ENCODE results near the gene MYOM3. TPM values are rescaled to one million over a fixed set of nuclear protein-coding genes. Genes with fewer than 3 reads are reported as not detected.

The MYOM3 gene
- total and polyA plus RNA-seq, 4 donors, result 0.59 to 1.9 (median 0.95) TPM

DNA sequence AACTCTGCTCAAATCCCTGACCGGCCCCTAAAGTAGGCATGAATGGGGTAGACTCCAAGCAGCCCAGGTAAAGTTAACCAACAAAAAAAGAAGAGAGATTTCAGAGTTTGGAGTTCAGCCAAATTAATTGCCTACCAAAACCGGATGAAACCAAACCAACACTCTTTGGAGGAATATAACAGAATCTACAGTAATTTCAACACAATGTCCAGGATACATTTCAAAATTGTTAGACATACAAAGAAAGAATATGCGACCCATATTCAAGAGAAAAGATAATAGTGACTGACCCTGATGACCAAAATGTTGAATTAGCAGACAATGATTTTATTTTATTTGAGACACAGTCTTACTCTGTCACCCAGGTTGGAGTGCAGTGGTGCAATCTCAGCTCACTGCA, 18.4 kb upstream of the MYOM3 start:
- WGBS, 2 donors, result 81 to 82% methylated on average over 3 of the region's 3 CpGs
- Histone ChIP-seq H3K4me1 (ENCODE audit: control insufficient read depth in 1 of 2, insufficient read depth in 2 of 2, low read length in 2 of 2) (peaks cover 0 to 3% of the 10 kb centered on the region in 2 donors), H3K9me3 (ENCODE audit: control insufficient read depth, low read length) (no peaks in the 10 kb centered on the region), H3K27ac (ENCODE audit: low read depth in 1 of 2, low read length in 2 of 2) (no peak overlapping the region), H3K36me3 (ENCODE audit: control insufficient read depth in 1 of 2, insufficient read depth in 2 of 2, low read length in 1 of 2) (no peaks in the 10 kb centered on the region), H3K4me3 (ENCODE audit: low read length in 2 of 2) (no peak overlapping the region), H3K27me3 (ENCODE audit: control insufficient read depth in 1 of 2, insufficient read depth in 2 of 2, low read length in 1 of 2) (no peaks in the 10 kb centered on the region)
- DNase-seq (no peak), ATAC-seq (ENCODE audit: low FRiP score) (no peak)
- intact Hi-C loops (cut with DNase I), result no loop called here

DNA sequence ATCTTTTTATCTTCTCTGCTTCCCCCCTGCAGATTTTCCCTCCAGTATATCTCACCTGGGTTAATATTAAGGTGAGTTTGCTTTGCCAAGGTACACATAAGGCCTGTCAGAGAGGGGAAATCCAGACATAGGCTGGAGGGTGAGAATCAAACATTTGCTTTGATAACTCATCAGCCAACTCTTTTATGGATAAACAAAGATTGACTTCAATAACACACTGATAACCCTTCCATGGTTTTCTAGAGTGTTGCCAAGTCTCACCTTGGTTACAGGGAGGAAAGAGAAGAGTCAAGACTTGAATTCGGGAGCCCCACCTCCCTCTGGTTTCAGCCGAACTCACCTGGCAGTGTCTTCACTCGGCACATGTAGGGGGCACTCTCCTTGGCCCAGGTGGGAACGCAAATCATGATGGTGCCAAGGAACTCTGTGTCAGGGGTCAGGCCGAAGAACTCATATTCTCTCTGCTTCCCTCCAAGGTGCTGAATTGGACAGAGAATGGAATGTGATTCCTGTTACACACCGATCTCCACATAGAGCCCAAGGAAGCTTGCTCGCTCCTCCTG, 15.9 kb upstream of the MYOM3 start:
- no peaks in the 10 kb centered on the region for H3K27me3 ChIP-seq (ENCODE audit: control insufficient read depth in 1 of 2, insufficient read depth in 2 of 2, low read length in 1 of 2)

DNA sequence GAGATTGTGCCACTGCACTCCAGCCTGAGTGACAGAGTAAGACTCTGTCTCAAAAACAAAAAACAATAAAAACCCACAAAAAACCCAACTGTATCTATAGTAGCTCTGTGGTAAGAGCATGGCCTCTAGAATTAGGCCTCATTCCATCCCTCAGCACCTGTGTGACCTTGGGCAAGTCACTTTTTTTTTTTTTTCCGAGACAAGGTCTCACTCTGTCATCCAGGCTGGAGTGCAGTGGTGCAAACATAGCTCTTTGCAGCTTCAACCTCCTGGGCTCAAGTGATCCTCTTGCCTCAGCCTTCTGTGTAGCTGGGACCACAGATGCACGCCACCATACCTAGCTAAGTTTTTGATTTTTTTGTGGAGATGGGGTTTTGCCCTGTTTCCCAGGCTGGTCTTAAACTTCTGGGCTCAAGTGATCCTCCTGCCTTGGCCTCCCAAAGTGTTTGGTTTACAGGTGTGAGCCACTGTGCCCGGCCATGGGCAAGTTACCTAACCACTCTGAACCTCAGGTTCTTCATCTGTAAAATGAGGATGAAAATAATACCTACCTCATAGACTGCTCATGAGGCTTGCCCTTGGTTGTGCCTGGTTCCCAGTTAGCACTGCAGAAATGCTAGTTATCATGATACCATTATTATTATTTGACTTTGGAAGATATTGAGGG, 15.3 kb upstream of the MYOM3 start:
- peaks cover 0 to 3% of the 10 kb centered on the region in 2 donors for H3K4me1 ChIP-seq (ENCODE audit: control insufficient read depth in 1 of 2, insufficient read depth in 2 of 2, low read length in 2 of 2)
- DNase-seq (peak in 1 of 2 donors; percentile 1), ATAC-seq (ENCODE audit: low FRiP score) (no peak)
- H3K27me3 ChIP-seq (ENCODE audit: control insufficient read depth in 1 of 2, insufficient read depth in 2 of 2, low read length in 1 of 2), result no peaks in the 10 kb centered on the region
- H3K9me3 ChIP-seq (ENCODE audit: control insufficient read depth, low read length), result no peaks in the 10 kb centered on the region
- WGBS, 2 donors, result 93 to 94% methylated on average over 3 of the region's 3 CpGs
- H3K27ac ChIP-seq (ENCODE audit: low read depth in 1 of 2, low read length in 2 of 2), result no peak overlapping the region
- no peak overlapping the region for H3K4me3 ChIP-seq (ENCODE audit: low read length in 2 of 2)
- H3K36me3 ChIP-seq (ENCODE audit: control insufficient read depth in 1 of 2, insufficient read depth in 2 of 2, low read length in 1 of 2), result no peaks in the 10 kb centered on the region
- intact Hi-C loops (cut with DNase I), result no loop called here

More for the DNA sequence above, 15.9 kb upstream of the MYOM3 start:
- 79 to 89% methylated on average over 7 of the region's 7 CpGs for WGBS, 2 donors
- peak in 1 of 2 donors; percentile 35 for DNase-seq
- Histone ChIP-seq H3K27ac (ENCODE audit: low read depth in 1 of 2, low read length in 2 of 2) (no peak overlapping the region), H3K4me1 (ENCODE audit: control insufficient read depth in 1 of 2, insufficient read depth in 2 of 2, low read length in 2 of 2) (peaks cover 0 to 3% of the 10 kb centered on the region in 2 donors), H3K9me3 (ENCODE audit: control insufficient read depth, low read length) (no peaks in the 10 kb centered on the region), H3K36me3 (ENCODE audit: control insufficient read depth in 1 of 2, insufficient read depth in 2 of 2, low read length in 1 of 2) (no peaks in the 10 kb centered on the region), H3K4me3 (ENCODE audit: low read length in 2 of 2) (no peak overlapping the region)
- ATAC-seq (ENCODE audit: low FRiP score), result no peak
- intact Hi-C loops (cut with DNase I), result no loop called here

DNA sequence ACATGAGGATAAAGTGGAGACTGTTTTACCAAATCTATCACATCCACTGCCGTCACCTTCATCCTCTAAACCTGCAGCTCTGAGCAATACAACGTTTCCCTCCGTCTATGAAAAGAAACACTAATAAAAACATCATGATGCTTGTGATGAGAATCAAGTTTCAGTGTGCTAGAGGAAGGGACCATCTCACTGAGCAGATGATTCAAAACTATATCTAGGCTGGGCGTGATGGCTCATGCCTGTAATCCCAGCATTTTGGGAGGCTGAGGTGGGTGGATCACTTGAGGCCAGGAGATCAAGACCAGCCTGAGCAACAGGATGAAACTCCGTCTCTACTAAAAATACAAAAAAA, 14.7 kb upstream of the MYOM3 start:
- no peak overlapping the region for H3K27ac ChIP-seq (ENCODE audit: low read depth in 1 of 2, low read length in 2 of 2)
- intact Hi-C loops (cut with DNase I), result no loop called here
- no peaks in the 10 kb centered on the region for H3K9me3 ChIP-seq (ENCODE audit: control insufficient read depth, low read length)
- ATAC-seq (ENCODE audit: low FRiP score) (no peak), DNase-seq (no peak)
- H3K27me3 ChIP-seq (ENCODE audit: control insufficient read depth in 1 of 2, insufficient read depth in 2 of 2, low read length in 1 of 2), result no peaks in the 10 kb centered on the region
- H3K36me3 ChIP-seq (ENCODE audit: control insufficient read depth in 1 of 2, insufficient read depth in 2 of 2, low read length in 1 of 2), result no peaks in the 10 kb centered on the region
- no peak overlapping the region for H3K4me3 ChIP-seq (ENCODE audit: low read length in 2 of 2)
- H3K4me1 ChIP-seq (ENCODE audit: control insufficient read depth in 1 of 2, insufficient read depth in 2 of 2, low read length in 2 of 2), result peaks cover 0 to 3% of the 10 kb centered on the region in 2 donors
- WGBS, 2 donors, result 75 to 81% methylated on average over 5 of the region's 5 CpGs

DNA sequence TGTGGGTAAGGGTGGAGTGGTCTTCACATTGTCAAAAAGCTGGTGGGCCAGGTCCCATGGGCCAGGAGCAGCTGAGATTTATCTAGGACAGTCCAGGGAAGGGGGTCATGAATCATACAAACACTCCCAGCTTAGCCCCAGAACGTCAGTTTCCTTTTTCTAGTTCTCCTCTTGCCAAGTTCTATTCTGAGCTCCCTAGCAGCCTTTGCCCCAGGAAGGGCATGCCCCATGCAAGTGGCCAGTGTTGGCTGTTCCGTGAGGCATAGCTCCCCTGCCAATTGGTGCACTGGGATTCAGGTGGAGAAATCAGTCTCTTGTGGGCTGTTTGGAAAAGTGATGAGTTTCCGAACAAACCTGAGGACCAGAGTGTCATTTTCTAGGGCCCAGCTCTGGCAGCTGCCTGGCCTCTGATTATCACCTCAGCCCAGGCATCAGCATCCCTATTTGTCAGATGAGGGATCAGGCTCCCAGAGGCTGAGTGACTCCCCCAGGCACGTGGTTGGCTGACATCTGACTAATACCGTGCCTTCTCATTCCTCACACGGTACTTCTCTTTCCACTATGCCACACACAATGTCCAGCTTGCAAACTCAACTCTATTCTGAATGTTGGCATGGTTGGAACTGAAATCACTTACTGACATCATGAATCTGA, 14.2 kb upstream of the MYOM3 start:
- H3K36me3 ChIP-seq (ENCODE audit: control insufficient read depth in 1 of 2, insufficient read depth in 2 of 2, low read length in 1 of 2), result no peaks in the 10 kb centered on the region
- no peaks in the 10 kb centered on the region for H3K27me3 ChIP-seq (ENCODE audit: control insufficient read depth in 1 of 2, insufficient read depth in 2 of 2, low read length in 1 of 2)
- peak overlapping the region in 1 of 2 donors; percentile 9 for H3K27ac ChIP-seq (ENCODE audit: low read depth in 1 of 2, low read length in 2 of 2)
- DNase-seq (peak in 1 of 2 donors; percentile 75), ATAC-seq (ENCODE audit: low FRiP score) (peak; percentile 45)
- H3K9me3 ChIP-seq (ENCODE audit: control insufficient read depth, low read length), result no peaks in the 10 kb centered on the region
- peaks cover 0 to 3% of the 10 kb centered on the region in 2 donors for H3K4me1 ChIP-seq (ENCODE audit: control insufficient read depth in 1 of 2, insufficient read depth in 2 of 2, low read length in 2 of 2)
- intact Hi-C loops (cut with DNase I), result no loop called here
- 21 to 24% methylated on average over 6 of the region's 6 CpGs for WGBS, 2 donors
- no peak overlapping the region for H3K4me3 ChIP-seq (ENCODE audit: low read length in 2 of 2)

DNA sequence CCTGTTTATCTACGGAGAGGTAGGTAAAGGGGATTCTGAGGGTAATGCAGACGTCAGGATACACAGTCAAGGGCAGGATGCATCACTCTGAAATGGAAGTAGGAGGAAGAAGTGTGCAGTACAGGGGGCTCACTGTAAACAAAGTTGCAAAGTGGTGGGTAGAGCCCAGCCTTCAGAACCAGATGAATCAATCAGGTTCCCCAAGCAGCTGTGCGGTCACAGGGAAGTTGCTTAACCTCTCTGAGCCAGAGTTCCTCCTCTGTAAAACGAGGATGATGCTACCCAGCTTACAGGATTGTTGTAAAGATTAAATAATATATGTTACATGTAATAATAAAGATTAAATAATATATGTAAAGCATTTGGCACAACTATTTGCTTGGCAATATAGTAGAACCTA, 13.5 kb upstream of the MYOM3 start:
- Histone ChIP-seq H3K27me3 (ENCODE audit: control insufficient read depth in 1 of 2, insufficient read depth in 2 of 2, low read length in 1 of 2) (no peaks in the 10 kb centered on the region), H3K27ac (ENCODE audit: low read depth in 1 of 2, low read length in 2 of 2) (no peak overlapping the region), H3K36me3 (ENCODE audit: control insufficient read depth in 1 of 2, insufficient read depth in 2 of 2, low read length in 1 of 2) (no peaks in the 10 kb centered on the region), H3K4me3 (ENCODE audit: low read length in 2 of 2) (no peak overlapping the region), H3K4me1 (ENCODE audit: control insufficient read depth in 1 of 2, insufficient read depth in 2 of 2, low read length in 2 of 2) (peaks cover 0 to 3% of the 10 kb centered on the region in 2 donors), H3K9me3 (ENCODE audit: control insufficient read depth, low read length) (no peaks in the 10 kb centered on the region)
- intact Hi-C loops (cut with DNase I), result no loop called here
- 82 to 84% methylated on average over 4 of the region's 4 CpGs for WGBS, 2 donors
- DNase-seq, result no peak
- no peak for ATAC-seq (ENCODE audit: low FRiP score)

DNA sequence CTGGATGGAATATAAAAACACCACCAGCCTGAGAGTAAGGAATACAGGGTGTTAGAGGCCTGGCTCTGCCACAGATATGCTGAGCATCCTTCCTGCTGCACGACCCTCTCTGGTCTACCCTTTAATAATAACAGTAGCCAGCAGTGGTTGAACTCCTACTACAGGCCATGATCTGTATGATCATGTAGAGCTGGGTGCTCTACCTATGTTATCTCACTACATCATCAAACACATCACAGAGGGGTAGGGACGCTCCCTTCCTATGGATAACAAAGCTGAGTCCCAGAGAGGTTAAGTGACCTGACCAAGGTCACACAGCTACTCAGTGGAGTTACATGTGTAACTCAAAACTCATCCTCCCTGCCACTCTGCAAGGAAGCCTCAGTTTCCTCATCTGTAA, 13.0 kb upstream of the MYOM3 start:
- Histone ChIP-seq H3K27ac (ENCODE audit: low read depth in 1 of 2, low read length in 2 of 2) (no peak overlapping the region), H3K4me3 (ENCODE audit: low read length in 2 of 2) (no peak overlapping the region), H3K27me3 (ENCODE audit: control insufficient read depth in 1 of 2, insufficient read depth in 2 of 2, low read length in 1 of 2) (no peaks in the 10 kb centered on the region), H3K9me3 (ENCODE audit: control insufficient read depth, low read length) (no peaks in the 10 kb centered on the region), H3K4me1 (ENCODE audit: control insufficient read depth in 1 of 2, insufficient read depth in 2 of 2, low read length in 2 of 2) (peaks cover 0 to 3% of the 10 kb centered on the region in 2 donors), H3K36me3 (ENCODE audit: control insufficient read depth in 1 of 2, insufficient read depth in 2 of 2, low read length in 1 of 2) (no peaks in the 10 kb centered on the region)
- no peak for DNase-seq
- intact Hi-C loops (cut with DNase I), result no loop called here
- WGBS, 2 donors, result 80 to 85% methylated on average over 2 of the region's 2 CpGs
- no peak for ATAC-seq (ENCODE audit: low FRiP score)

DNA sequence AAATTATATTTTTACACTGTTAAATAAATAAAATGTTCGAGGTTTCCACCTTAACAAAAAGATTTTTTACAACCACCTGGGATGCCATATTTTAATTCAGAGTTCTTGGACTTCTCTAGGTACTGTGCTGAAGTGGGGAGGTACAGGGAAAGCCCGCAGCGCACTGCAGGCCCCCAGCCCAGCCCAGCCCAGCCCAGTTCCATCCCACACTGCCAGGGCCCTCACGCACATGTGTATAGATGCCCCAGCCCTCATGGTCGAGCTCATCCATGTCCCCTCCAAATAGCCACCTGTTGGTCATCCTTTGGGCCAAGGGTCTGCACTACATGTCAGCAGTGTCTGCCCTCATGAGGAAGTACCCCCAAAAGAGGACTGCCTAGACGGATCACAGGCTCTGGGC, 11.7 kb upstream of the MYOM3 start:
- no peaks in the 10 kb centered on the region for H3K27me3 ChIP-seq (ENCODE audit: control insufficient read depth in 1 of 2, insufficient read depth in 2 of 2, low read length in 1 of 2)

DNA sequence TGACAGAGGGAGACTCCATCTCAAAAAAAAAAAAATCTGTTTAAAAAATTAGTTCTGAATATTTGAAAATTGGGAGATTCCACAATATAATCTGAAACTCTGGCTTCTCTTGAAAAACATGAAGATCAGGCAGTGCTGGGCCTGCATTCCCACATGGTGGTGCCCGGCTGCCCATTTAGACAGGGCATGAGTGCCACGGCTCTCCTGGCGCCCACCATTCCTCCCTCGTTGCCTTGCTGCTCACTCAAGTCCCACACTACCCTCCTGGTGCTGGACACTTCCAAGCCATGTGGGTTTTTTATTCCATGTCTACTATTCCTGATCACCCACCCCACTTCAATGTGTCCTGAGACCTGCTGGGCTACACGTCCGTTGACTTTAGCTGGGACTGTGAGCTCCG, 10.8 kb upstream of the MYOM3 start:
- intact Hi-C loops (cut with DNase I), result no loop called here
- WGBS, 2 donors, result 93% methylated on average over 7 of the region's 7 CpGs
- no peaks in the 10 kb centered on the region for H3K36me3 ChIP-seq (ENCODE audit: control insufficient read depth in 1 of 2, insufficient read depth in 2 of 2, low read length in 1 of 2)
- DNase-seq (peak; percentile 12 to 51), ATAC-seq (ENCODE audit: low FRiP score) (no peak)
- H3K4me1 ChIP-seq (ENCODE audit: control insufficient read depth in 1 of 2, insufficient read depth in 2 of 2, low read length in 2 of 2), result peaks cover 0 to 3% of the 10 kb centered on the region in 2 donors
- no peaks in the 10 kb centered on the region for H3K27me3 ChIP-seq (ENCODE audit: control insufficient read depth in 1 of 2, insufficient read depth in 2 of 2, low read length in 1 of 2)
- H3K4me3 ChIP-seq (ENCODE audit: low read length in 2 of 2), result no peak overlapping the region
- no peak overlapping the region for H3K27ac ChIP-seq (ENCODE audit: low read depth in 1 of 2, low read length in 2 of 2)
- H3K9me3 ChIP-seq (ENCODE audit: control insufficient read depth, low read length), result no peaks in the 10 kb centered on the region

More for the DNA sequence above, 11.7 kb upstream of the MYOM3 start:
- 92 to 95% methylated on average over 6 of the region's 6 CpGs for WGBS, 2 donors
- Histone ChIP-seq H3K4me3 (ENCODE audit: low read length in 2 of 2) (no peak overlapping the region), H3K4me1 (ENCODE audit: control insufficient read depth in 1 of 2, insufficient read depth in 2 of 2, low read length in 2 of 2) (peaks cover 0 to 3% of the 10 kb centered on the region in 2 donors), H3K9me3 (ENCODE audit: control insufficient read depth, low read length) (no peaks in the 10 kb centered on the region), H3K36me3 (ENCODE audit: control insufficient read depth in 1 of 2, insufficient read depth in 2 of 2, low read length in 1 of 2) (no peaks in the 10 kb centered on the region), H3K27ac (ENCODE audit: low read depth in 1 of 2, low read length in 2 of 2) (no peak overlapping the region)
- intact Hi-C loops (cut with DNase I), result no loop called here
- DNase-seq, result peak in 1 of 2 donors; percentile 58
- no peak for ATAC-seq (ENCODE audit: low FRiP score)
